Measurements from ENCODE around the gene CEP70.

The CEP70 gene

GRCh38 chr3:138452436-138452835, 141.6 kb downstream of the CEP70 start:
- no peak for DNase-seq (ENCODE audit: low read depth in 3 of 3)

DNA sequence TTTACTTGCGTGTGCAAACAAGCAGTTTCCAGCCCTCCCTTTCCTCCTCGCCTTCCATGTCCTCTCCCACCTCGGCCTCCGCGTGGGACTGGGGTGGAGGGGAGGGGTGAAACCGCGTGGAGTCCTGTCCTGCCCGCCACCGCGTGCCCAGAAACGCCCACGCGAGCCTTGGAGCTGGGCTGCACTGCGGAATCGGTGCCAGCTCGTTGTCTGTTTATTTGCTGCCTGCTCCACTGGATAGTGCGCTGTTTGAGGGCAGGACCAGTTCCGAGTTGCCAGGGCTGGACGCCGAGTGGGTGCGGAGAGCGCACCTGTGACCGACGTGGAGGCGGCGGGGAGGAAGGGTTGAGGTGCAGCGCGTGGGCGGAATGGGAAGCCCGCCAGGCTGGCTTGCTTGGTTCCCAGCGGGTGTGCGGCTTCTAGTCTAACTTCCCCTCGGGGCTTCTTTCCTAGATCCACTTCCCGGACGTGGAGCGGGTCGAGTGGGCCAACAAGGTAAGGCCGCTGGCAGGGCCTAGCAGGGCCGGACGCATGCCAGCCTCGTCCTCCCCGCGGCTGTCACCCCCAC, 142.4 kb downstream of the CEP70 start:
- no peak for DNase-seq (ENCODE audit: low read depth in 3 of 3)

GRCh38 chr3:138450704-138451424, 143.2 kb downstream of the CEP70 start:
- DNase-seq (ENCODE audit: low read depth in 3 of 3) = no peak

GRCh38 chr3:138450181-138450580, 143.9 kb downstream of the CEP70 start:
- no peak for DNase-seq (ENCODE audit: low read depth in 3 of 3)

DNA sequence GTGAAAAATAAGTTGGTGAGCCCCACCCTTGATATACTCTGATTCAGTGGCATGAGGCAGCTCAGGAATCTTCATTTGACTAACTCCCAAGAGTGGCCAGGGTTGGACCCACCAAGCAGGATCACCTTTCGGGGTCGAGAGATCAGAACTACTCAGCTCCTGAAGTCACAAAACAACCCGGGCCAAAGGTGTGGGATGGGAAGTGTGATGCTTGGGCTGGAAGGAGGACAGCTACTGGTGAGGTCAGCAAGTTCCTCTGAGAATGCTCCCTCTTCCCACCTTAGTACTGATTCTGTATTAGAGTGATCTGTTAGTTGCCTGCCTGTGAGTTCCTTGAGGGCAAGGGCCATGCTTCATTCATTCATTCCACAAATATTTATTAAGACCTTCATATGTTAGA, 144.6 kb downstream of the CEP70 start:
- no peak for DNase-seq (ENCODE audit: low read depth in 3 of 3)

GRCh38 chr3:138448631-138449030, 145.4 kb downstream of the CEP70 start:
- no peak for DNase-seq (ENCODE audit: low read depth in 3 of 3)

- DNase-seq (ENCODE audit: low read depth in 3 of 3) = no peak
Measured at GRCh38 chr3:138445654-138446053, 148.4 kb downstream of the CEP70 start.

DNA sequence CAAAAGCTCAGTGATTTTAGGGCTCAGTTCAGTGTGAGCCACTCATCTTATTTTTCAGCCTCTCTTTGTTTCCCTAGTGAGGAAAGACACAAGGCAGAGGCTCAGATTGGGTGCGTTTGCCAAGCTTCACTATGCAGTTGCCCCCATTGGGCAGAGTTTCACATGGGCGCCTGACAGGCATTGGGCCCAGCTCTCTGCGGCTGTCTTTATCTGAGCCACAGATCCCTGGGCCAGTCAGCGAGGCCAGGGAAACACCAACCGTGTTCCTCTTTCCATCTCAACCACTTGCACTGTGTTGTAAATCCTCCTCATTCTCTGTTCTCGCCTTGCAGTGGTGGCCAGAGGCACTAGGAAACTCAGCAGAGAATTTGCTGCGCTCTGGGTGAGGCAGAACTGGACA, 148.8 kb downstream of the CEP70 start:
- no peak for DNase-seq (ENCODE audit: low read depth in 3 of 3)

Data from stimulated activated CD4-positive, alpha-beta T cell treated with anti-CD3 and anti-CD28 coated beads, TNF-alpha, amount 100 ng/mL, for 48 hours (primary cell).